GM18520 (cell line): ENCODE measurements around the gene LSAMP.

Source experiments
- ATAC-seq: cut with Tn5 transposase; IDR thresholded peaks from one replicate; pipeline ENCODE4 v1.9.1; 2021; ENCODE audit not compliant: unreplicated experiment

The LSAMP gene

DNA sequence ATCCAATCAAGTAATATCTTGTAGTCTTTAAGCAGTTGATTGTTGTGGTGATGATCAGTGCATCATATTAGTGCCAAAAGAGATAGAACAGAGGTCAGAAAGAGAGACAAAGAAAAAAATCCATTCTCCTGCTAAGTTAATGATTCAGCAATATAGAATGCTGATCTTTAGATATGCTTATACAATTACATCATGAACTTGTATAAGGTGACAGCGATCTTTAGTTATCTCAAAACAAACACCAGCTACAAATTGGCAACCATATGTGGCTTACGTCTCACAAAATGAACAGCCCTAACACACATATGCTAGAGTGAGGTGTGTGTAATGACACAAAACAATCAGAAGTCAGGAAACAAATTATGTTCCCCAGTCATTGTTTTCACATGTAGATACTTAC is 12.5 kb downstream of the LSAMP start:
- no peak for ATAC-seq

DNA sequence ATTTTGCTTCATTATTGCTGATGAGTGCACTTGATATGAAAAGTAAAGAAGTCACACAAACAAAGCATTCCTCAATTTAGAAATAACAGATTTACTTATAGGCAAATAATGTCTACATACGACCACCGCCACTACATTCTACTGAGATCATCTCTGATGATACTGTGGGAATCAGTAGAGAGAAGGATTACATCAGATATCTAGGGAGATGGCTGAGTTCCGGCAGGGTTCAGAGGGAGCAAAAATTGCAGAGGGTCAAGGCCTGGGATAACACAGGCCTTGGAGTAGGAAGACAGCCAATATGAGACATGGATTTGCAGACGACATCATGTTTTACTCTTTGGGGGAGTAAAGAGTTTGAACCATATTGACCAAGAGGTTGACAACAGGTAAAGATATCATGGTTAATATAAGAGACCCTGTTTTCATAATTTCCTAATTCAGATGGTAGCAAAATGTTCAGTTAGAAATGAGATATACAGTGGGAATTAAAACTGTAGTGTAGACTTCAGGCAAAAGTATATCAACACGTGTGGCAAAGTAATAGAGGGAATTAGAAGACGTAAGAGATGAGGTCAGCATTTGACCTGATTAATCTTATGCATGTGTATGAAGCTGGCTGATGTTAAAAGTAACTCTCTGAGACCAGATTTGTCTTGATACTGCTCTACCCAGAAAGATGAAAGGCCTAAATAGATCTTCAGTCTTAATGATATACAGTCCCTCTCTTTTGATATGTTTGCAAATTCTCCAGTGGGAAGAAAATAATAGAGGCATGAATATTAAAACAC is 15.6 kb downstream of the LSAMP start:
- no peak for ATAC-seq

DNA sequence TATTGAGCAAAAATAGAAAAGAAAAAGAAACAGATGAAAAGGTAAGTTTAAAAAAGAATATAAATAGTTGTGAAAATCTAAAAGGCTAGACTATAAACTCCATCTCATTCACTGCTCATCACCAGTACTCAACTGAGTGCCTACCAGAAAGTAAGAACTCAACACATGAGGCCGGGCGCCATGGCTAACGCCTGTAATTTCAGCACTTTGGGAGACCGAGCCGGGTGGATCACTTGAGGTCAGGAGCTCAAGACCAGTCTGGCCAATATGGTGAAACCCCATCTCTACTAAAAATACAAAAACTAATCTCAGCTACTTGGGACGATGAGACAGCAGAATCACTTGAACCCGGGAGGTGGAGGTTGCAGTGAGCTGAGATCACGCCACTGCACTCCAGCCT is 19.3 kb downstream of the LSAMP start:
- ATAC-seq: no peak

DNA sequence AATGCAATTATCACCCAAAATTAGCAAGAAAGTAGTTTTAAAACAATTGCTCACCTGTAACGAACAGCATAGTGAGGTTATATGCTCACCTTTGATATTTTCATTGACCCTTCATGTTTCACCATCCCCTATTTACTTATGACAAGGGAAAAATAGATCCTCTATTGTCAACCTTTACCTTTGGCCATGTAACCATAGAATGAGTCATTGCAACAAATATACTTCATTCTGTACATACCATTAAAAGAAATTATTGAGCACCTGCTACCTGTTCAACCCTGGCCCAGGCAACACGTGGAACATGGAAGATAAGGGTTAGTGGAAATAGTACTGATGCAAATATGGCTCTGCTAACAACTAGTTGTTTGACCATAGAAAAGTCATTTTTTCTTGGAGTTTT is 20.2 kb downstream of the LSAMP start:
- ATAC-seq: no peak

DNA sequence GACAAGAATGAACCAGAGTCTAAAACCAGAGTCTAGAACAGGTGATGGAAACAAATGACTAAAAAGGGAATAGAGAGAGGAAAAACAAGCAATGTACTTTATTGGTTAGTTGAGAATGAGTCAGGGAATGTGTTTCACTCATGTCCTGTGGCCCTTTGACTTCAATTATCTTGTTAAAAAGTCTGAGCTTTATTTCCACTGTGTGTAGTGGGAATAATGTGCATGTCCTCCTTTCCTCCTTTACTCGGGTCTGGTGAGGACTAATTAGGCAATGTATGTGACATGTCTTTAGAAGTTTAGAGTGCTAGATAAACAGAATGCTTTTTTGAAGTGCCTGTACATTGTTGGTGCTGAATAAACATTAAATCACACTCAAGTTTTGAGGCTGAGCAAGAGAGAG is 21.3 kb downstream of the LSAMP start:
- no peak for ATAC-seq

DNA sequence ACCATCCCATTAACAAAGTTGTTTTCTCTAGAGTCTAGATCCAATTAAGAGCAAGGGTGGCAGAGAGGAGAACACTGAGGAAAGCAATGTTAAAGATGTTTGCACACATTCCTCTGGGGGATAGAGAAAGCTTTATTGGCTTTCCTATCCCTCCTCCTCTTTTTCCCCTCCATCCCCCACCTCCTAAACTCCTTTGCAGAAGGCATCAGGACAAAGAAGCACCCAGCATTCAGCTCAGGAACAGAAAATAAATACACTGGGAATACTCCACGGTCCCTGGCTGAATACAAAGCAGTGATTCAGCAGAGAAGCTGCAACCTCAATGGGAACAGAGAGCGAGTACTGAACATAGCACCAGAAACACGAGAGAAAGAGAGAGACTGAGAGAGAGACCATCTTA is 21.9 kb downstream of the LSAMP start:
- no peak for ATAC-seq

DNA sequence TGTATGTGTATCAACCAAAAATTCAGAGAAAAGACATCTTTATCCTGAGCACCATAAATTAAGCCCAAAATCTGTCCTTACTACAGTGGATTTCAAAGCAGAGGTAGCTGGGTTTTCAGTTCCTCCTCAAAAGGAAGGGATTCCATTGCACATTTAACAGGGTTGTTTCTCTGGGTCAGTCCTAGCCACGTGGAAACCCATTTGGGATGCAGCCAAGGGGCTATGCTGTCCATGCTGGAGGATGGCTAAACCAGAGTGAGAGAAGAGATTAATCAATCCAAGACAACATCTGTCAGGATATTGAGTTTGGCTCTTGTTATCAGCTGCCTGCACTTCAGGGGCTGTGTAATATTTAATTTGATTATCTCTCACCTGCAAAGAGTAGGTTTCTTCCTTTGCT is 28.1 kb downstream of the LSAMP start:
- ATAC-seq: no peak

DNA sequence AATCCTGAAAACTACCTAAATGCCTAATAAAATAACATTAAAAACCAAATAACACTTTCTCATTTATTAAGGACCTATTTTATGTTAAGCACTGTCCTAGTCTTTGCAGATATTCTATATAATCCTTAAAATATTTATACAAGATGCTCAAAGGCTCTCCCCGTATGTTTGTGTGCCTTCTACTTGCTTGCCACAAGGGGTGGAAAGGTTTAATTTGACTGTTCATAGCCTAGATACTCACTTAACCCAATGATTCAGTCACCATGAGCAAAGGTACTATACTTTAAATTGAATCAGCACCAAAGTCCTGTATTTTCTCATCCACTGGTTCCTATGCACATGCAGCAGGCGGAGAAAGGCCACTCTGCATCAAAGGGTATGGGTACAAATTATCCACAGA is 32.0 kb downstream of the LSAMP start:
- ATAC-seq: no peak

DNA sequence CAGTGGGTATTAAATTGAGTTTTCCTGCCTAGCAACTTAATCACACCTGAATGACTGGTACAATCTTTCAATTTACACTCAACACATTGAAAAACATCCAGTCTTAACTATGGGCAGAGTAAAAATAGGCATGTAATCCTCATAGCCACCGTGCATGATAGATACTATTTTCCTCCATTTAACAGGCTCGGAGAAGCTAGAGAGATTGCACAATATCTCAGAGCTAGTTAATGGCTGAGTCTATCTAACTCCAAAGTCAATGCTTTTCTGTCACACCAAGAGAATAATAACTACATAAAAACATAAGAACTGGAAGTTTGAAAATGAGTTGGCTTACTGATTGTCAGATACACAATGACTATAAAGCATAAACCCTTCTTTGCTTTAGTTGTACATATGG is 36.8 kb downstream of the LSAMP start:
- ATAC-seq: no peak

DNA sequence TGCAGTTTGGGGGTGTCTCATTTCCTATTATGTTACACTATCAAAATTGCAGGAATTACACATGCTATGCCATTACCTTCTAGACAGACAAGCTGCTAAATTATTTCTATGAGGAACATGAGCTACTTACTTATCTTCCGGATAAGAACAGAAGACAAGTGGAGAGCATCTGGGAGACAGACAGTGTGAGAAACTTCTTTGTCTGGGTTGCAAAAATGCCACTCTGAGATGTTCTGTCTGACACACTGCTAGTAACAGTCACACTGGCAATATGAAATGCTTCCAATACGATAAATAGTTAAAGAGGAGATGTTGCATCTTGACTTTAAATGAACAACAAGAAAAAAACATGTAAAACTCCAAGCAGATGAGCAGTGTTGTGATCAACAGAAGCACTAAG is 40.1 kb downstream of the LSAMP start:
- no peak for ATAC-seq

DNA sequence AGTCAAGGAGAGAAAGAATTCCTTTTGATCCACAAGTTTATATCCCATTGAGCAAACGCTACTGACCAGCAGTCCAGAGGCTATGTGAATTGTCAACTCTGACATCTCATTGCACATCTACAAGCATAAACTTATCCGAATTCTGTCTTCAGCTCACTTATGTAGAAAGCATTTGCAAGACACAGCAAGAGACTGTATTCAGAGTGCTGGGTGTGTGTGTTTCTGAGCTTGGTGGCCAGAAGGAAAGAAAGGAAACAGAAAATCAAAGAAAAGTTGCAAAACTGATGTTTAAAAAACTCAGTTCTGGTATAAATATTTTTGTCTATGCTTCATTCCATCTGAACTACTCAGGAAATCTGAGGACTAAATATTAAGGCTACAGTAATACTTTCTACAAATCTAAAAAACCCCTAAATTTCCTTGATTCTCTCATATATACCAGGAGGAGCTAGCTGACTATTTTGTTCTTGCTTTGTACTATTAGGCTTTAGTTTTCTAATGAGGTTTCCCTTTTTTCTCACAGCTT is 45.5 kb downstream of the LSAMP start:
- ATAC-seq: no peak

DNA sequence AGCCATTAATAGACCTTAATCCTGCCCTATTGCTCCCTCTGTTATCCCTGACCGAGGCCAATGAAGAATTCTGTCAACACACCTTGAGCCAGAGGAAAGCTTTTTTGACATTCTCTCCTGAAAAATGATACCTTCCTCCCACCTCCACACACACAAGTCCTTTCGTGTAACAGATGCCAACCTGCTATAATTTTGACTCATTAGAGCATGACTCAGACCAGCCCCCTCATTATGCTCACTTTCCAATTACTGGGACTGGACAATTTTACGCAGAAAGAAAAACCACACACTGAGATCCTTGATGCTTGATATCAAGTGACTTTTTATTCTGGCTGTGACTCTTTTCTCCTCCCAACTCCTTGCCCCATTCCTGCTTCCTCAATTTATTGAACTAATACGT is 50.9 kb downstream of the LSAMP start:
- ATAC-seq: no peak

DNA sequence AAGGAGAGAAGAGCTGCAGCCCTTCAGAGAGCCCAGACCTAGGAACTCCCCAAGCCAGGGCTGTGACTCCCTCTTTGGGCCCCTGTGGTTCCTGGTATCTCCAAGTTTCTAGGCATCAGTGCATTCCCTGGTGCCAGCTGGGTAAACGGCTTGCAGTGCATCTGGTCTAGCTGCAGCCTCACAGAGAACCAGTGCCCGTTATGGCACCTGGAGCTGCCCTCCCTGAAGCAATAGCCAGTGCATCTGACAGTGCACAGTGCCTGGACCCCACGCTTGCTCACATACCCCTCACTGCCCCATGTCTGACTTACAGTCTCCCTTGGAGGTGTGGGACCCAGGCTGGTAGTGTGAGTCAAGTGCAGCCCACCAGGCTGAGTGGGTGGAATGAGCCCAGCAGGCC is 52.1 kb downstream of the LSAMP start:
- no peak for ATAC-seq

DNA sequence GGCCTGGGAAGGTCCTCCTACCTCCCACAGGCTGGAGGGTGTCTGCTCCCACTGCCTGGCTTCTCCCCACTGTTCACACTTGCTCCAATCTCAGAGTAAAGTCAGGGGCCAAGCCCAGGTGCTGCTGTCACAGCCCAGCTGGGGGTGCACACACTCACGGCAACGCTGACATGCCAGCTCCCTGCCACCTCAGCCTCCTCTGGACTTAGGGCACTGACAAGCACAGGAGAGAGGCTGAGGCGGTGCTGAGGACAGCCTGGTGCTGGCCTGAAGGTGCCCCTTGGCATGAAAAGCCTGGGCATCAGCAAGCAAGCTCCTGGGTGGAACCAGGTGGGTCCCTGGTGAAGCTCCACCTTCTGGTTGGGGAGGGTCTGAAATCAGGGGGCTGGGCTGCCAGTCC is 53.0 kb downstream of the LSAMP start:
- no peak for ATAC-seq

DNA sequence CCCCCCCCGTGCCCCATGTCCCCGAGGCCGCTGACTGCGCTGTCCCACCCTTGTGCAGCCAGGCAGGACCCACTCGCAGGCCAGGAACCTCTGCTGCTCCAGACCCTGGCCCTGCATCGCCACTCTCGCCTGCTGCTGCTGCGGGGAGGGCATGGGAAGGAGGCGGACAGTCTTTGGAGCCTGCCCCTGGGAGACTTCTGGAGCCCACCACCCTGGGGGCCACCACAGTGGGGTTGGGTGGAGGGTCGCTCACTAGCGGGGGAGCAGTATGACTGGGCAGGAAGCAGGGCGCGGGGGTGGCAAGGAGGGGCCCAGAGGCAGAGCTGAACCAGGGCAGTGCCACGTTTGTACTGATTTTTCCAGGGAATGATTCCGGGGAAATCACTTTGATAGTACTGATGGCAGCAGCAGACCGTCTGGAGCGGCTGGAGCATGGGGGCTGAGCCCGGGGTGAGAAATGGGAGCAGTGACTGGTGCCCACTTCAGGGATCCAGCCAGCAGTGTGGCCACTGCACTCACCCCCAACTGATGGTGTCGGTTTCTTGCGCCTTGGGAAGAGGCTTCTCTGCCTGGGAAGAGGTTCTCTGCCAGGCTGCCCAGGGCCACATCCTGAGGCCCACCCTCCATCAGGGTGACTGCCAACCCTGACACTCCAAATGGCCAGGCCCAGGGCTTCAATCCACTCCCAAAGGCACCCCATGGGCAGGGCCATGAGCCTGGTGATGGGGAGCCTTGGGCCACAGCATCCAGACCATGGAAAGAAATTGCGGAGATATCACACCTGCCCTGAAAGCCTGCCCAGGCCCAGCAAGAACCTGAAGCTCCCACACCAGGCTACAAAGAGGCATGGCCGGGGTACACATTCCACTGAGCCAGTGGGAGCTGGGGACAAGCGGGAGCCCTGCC is 53.7 kb downstream of the LSAMP start:
- no peak for ATAC-seq

DNA sequence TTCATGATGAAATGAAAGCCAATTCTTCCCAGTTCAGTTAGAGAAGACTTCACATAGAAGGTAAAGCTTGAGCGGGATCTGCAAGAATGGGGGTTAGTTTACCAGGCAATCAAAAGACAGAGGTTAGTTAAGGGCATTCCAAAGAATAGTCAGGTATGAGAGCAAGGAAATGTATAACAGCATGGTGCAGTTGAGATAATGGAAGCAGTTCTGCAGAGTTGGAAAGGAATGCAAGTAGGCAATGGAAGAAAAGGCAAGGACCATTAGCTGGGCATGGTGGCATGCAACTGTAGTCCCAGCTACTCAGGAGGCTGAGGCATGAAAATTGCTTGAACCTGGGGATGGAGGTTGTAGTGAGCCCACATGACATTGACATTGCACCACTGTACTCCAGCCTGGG is 55.0 kb downstream of the LSAMP start:
- no peak for ATAC-seq

DNA sequence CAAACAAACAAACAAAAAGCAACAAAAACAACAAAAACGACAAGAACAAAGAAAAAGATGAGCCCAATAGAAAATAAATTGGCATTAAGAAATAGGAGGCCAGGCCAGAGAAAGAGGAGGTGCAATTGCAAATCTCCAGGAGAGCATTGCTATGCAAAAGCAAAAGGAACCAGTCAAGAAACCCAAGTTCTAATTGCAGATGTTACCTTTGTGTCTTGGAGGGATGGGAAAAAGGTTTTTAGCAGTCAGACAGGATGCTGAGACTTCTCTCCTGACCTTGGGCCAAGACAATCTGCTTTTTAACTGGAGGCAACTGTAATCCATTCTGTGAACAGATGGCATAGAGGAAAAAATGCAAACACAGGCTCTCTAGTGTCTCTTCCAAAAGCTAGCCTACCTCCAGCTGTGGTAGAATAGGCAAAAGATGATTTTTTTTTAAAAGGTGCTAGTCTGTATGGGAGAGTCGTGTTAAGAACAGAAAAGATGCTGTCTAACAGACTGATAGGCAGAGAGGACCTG is 56.4 kb downstream of the LSAMP start:
- no peak for ATAC-seq

DNA sequence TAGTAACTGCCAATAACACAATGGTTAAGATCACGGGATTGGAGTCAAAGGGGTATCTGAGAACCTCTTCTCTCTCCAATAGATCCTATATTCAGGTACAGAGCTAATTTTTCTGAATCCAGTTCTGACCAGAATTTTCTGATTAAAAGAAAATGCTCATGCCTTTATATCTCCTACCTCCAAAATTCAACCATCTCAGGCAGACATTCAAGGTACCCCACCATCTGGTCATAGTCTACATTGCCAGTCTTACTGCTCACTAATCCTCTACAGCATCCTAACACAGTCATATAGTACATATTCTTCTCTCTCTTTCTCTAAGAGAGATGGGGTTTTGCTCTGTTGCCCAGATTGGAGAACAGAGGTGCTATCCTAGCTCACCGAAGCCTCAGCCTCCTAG is 59.1 kb downstream of the LSAMP start:
- ATAC-seq: no peak

DNA sequence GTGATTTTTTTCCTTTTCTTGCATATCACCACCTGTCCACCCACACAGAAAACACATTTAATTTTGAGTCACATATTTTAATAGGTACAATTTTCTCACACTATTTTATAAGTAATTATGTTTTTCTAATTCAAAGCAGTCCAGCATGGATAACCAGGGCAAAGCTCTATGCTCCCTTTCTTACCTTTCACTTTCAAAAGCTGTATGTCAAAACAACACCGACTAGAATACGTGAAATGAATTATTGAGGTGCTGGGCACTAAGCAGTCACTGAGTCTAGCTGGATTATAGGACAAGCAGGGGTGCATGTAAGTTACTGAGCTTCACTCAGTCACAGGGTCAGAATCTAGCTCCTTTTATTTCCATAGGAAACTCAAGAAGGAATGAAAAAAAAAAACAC is 60.6 kb downstream of the LSAMP start:
- no peak for ATAC-seq

DNA sequence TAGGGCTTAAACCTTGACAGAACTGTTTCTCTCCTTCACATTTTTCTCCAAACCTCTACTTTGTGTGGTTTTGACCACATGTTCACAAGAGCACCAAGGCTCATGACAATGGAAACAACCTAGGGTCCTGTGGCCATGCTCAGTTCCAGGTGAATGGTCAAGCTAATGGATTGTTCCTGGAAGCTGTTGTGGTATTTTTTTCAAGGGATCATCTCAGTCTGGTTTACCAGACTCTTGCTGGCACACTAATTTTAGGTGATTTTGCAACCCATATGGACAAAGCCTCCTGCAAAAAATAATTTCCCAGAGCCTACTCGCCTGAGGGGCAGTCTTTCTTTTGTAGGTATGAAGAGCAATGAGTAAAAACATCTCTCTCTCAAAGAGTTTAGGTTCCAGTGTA is 67.2 kb downstream of the LSAMP start:
- ATAC-seq: no peak

DNA sequence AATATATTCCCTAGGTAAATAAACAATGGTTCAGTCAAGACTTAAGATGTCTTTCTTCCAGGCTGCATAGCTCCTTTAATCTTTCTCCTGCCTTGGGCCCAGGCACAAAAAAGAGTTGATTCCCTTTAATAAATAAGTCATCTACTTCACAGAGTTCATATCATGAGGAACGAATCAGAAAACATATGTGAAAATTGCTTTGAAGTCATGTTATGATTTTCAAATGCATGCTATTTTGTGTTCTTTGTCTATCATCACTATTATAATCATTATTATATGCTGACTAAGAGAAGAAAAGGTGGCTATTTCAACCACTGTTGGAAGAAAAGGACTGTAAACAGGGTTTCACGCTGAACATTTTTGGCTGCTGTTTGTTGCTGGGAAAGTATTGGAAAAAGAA is 70.4 kb downstream of the LSAMP start:
- ATAC-seq: no peak
